ENCODE data around the gene SCP2. TPM values are rescaled to one million over a fixed set of nuclear protein-coding genes. Genes with fewer than 3 reads are reported as not detected.

Gene SCP2
- total and polyA plus RNA-seq, 2 of the 4 experiments (the other 2 are of a cell fraction), result 70.4 to 83.1 TPM

- TF ChIP-seq RCOR1 (IDR thresholded peaks at IDR 0.05; ENCODE audit: insufficient replicate concordance, low read length), result no peak
Measured at GRCh38 chr1:52907068-52907811, 19.8 kb upstream of the SCP2 start (continued).

GRCh38 chr1:52907812-52908153, 19.3 kb upstream of the SCP2 start:
- no peaks in the 10 kb centered on the region for H3K79me1 ChIP-seq (ENCODE audit: low read depth in 1 of 2, low read length in 2 of 2)
- 0 out of 2 replicates have a peak, but pooled peaks cover 2% of the 10 kb centered on the region for H3K36me3 ChIP-seq (ENCODE audit: control insufficient read depth, insufficient read depth, low read length)
- POLR2A ChIA-PET (ENCODE audit: unreplicated experiment), result no interaction called here
- in situ Hi-C loops (cut with MboI; ENCODE audit: low sequenced_read_pairs) (loop anchor here (10.0 kb wide), 1 partner anchor 277 kb away; no protein-coding TSS in a partner anchor), intact Hi-C loops (cut with micrococcal nuclease) (no loop called here), dilution Hi-C loops (cut with HindIII; ENCODE audit: low sequenced_read_pairs, unreplicated experiment) (no loop called here)
- no peak overlapping the region for H3K4ac ChIP-seq (ENCODE audit: low read depth, low read length)
- no TSS peak for BruUV-seq (replicated peaks)
- no peak overlapping the region for H2BK5ac ChIP-seq (ENCODE audit: low read depth, low read length, poor library complexity, severe bottlenecking)
- H3K14ac ChIP-seq (replicated peaks; ENCODE audit: low read depth, low read length), result no peak overlapping the region
- H2BK120ac ChIP-seq (ENCODE audit: low read depth, low read length), result no peak overlapping the region
- H4K20me1 ChIP-seq (ENCODE audit: insufficient read depth, low read length), result no peaks in the 10 kb centered on the region
- ATAC-seq (ENCODE audit: low read depth), result no peak
- no peak overlapping the region for H2BK15ac ChIP-seq (ENCODE audit: low read depth, low read length)
- TF ChIP-seq MAZ (IDR thresholded peaks at IDR 0.05; ENCODE audit: borderline replicate concordance, low read depth, low read length), result no peak
- TF ChIP-seq CHD1 (IDR thresholded peaks at IDR 0.05; ENCODE audit: low read depth, low read length), result no peak
- no peak for TF ChIP-seq POLR2A (IDR thresholded peaks at IDR 0.05; ENCODE audit: low read depth, low read length)
- no peak for TF ChIP-seq RCOR1 (IDR thresholded peaks at IDR 0.05; ENCODE audit: insufficient replicate concordance, low read length)
- TF ChIP-seq SMC3 (IDR thresholded peaks at IDR 0.05; ENCODE audit: low read depth, low read length), result no peak
- TF ChIP-seq USF2 (IDR thresholded peaks at IDR 0.05; ENCODE audit: low read depth, low read length), result no peak
- no peak for TF ChIP-seq CEBPB (IDR thresholded peaks at IDR 0.05; ENCODE audit: low read depth, low read length)
- no peak for TF ChIP-seq CTCF (conservative IDR thresholded peaks at IDR 0.05; ENCODE audit: low read depth, low read length)
- TF ChIP-seq NFE2L2 (IDR thresholded peaks at IDR 0.05; ENCODE audit: low read depth, low read length), result no peak
- no peak for TF ChIP-seq RFX5 (IDR thresholded peaks at IDR 0.05; ENCODE audit: low read depth, low read length)
- TF ChIP-seq ELK1 (IDR thresholded peaks at IDR 0.05; ENCODE audit: borderline replicate concordance, low read depth, low read length), result no peak
- no peak overlapping the region for H4K91ac ChIP-seq (ENCODE audit: insufficient read depth, low read depth, low read length)
- no peak overlapping the region for H4K8ac ChIP-seq (ENCODE audit: low read depth in 2 of 2, low read length in 2 of 2)
- CTCF ChIA-PET, result no interaction called here
- no peak overlapping the region for H3K23ac ChIP-seq (ENCODE audit: low read depth, low read length)
- no peak for DNase-seq
- H3K4me3 ChIP-seq (ENCODE audit: insufficient read depth, low read depth, low read length), result no peak overlapping the region
- H2AK9ac ChIP-seq (replicated peaks; ENCODE audit: low read depth, low read length, poor library complexity), result no peak overlapping the region
- H2AFZ ChIP-seq (replicated peaks; ENCODE audit: low read length, poor library complexity), result no peak overlapping the region
- H3K9me1 ChIP-seq (ENCODE audit: insufficient read depth, low read length), result no peaks in the 10 kb centered on the region
- H3K4me1 ChIP-seq (ENCODE audit: control insufficient read depth, insufficient read depth, low read length), result no peaks in the 10 kb centered on the region; the same call in 1 of the 2 replicates
- H2AK5ac ChIP-seq (ENCODE audit: low read depth, low read length), result no peak overlapping the region
- H3K18ac ChIP-seq (ENCODE audit: low read depth, low read length), result no peak overlapping the region
- H3K27ac ChIP-seq (ENCODE audit: insufficient read depth, low read length), result no peak overlapping the region
- H3K56ac ChIP-seq (ENCODE audit: extremely low read depth, insufficient read depth, low read length), result no peak overlapping the region
- H2BK20ac ChIP-seq (ENCODE audit: low read depth, low read length), result no peak overlapping the region
- no CpG with 5 or more reads among the region's 10 CpGs for WGBS, 2 experiments (ENCODE audit: extremely low coverage in 2 of 2, insufficient read length in 1 of 2)
- no peak overlapping the region for H4K5ac ChIP-seq (ENCODE audit: low read depth, low read length)
- no peak overlapping the region for H3K9ac ChIP-seq (ENCODE audit: low read depth, low read length)
- H3K9me3 ChIP-seq (ENCODE audit: control insufficient read depth, insufficient read depth, low read length), result no peaks in the 10 kb centered on the region
- H3K27me3 ChIP-seq (ENCODE audit: control insufficient read depth, insufficient read depth, low read length), result no peaks in the 10 kb centered on the region
- H3K4me2 ChIP-seq (ENCODE audit: low read depth, low read length), result no peak overlapping the region
